SK-N-SH treated with all-trans-retinoic acid at 6 μM for 48 hours (cell line): ENCODE measurements around the gene FAM111A.

ENCODE experiments used
- ARNTL ChIP-seq: fragments of 450-650 bp; formaldehyde crosslinking; IDR thresholded peaks from 2 replicates; pipeline ENCODE4 v1.5.0; 2020; ENCODE audit warnings: low read depth, mild to moderate bottlenecking, moderate library complexity, borderline replicate concordance
- BACH2 ChIP-seq: fragments of 250-450 bp; sonication (Bioruptor Pico); IDR thresholded peaks from 2 replicates; pipeline ENCODE4 v1.9.0; 2021; ENCODE audit warnings: mild to moderate bottlenecking, borderline replicate concordance
- CREB5 ChIP-seq: fragments of 250-450 bp; sonication (Bioruptor Pico); IDR thresholded peaks from 2 replicates; pipeline ENCODE4 v1.5.1; 2020; ENCODE audit warnings: low read depth, mild to moderate bottlenecking, moderate library complexity
- CSRNP3 ChIP-seq: fragments of 250-450 bp; sonication (Bioruptor Pico); IDR thresholded peaks from 2 replicates; pipeline ENCODE4 v1.5.1; 2021; ENCODE audit warnings: mild to moderate bottlenecking, moderate library complexity
- ESRRG ChIP-seq: fragments of 250-450 bp; sonication (Bioruptor Pico); IDR thresholded peaks from 2 replicates; pipeline ENCODE4 v1.6.1; 2021; ENCODE audit warnings: mild to moderate bottlenecking
- RARB ChIP-seq: fragments of 250-450 bp; sonication (Bioruptor Pico); IDR thresholded peaks from 2 replicates; pipeline ENCODE4 v1.8.0; 2021; ENCODE audit warnings: mild to moderate bottlenecking, moderate library complexity
- TCF4 ChIP-seq: fragments of 250-450 bp; sonication (Bioruptor Pico); IDR thresholded peaks from 2 replicates; pipeline ENCODE4 v1.8.0; 2021; ENCODE audit warnings: mild to moderate bottlenecking, moderate library complexity, borderline replicate concordance
- ZFP3 ChIP-seq: fragments of 250-450 bp; sonication (Bioruptor Pico); IDR thresholded peaks from 2 replicates; pipeline ENCODE4 v1.5.0; 2020; ENCODE audit warnings: mild to moderate bottlenecking, moderate library complexity
- ZNF8 ChIP-seq: fragments of 450-650 bp; formaldehyde crosslinking; IDR thresholded peaks from 2 replicates; pipeline ENCODE4 v1.5.0; 2020; ENCODE audit warnings: mild to moderate bottlenecking, moderate library complexity
- TF ChIP-seq, protein P1 (sequence below): fragments of 250-450 bp; sonication (Bioruptor Pico); IDR thresholded peaks from 2 replicates; pipeline ENCODE4 v1.8.0; 2020; ENCODE audit warnings: mild to moderate bottlenecking, moderate library complexity, borderline replicate concordance
- TF ChIP-seq, protein P2 (sequence below): fragments of 250-450 bp; sonication (Bioruptor Pico); IDR thresholded peaks from 2 replicates; pipeline ENCODE4 v1.8.0; 2021; ENCODE audit warnings: low read depth, mild to moderate bottlenecking, moderate library complexity, borderline replicate concordance

- TF ChIP-seq RARB (CRISPR knock-in tag) = no peak
- TF ChIP-seq, protein P1, sequence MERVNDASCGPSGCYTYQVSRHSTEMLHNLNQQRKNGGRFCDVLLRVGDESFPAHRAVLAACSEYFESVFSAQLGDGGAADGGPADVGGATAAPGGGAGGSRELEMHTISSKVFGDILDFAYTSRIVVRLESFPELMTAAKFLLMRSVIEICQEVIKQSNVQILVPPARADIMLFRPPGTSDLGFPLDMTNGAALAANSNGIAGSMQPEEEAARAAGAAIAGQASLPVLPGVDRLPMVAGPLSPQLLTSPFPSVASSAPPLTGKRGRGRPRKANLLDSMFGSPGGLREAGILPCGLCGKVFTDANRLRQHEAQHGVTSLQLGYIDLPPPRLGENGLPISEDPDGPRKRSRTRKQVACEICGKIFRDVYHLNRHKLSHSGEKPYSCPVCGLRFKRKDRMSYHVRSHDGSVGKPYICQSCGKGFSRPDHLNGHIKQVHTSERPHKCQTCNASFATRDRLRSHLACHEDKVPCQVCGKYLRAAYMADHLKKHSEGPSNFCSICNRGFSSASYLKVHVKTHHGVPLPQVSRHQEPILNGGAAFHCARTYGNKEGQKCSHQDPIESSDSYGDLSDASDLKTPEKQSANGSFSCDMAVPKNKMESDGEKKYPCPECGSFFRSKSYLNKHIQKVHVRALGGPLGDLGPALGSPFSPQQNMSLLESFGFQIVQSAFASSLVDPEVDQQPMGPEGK (CRISPR knock-in tag) = no peak
- TF ChIP-seq BACH2 (CRISPR knock-in tag) = no peak
- TF ChIP-seq ZNF8 (CRISPR knock-in tag) = no peak
- TF ChIP-seq ESRRG = no peak
- no peak for TF ChIP-seq ARNTL (CRISPR knock-in tag)
- TF ChIP-seq, protein P2, sequence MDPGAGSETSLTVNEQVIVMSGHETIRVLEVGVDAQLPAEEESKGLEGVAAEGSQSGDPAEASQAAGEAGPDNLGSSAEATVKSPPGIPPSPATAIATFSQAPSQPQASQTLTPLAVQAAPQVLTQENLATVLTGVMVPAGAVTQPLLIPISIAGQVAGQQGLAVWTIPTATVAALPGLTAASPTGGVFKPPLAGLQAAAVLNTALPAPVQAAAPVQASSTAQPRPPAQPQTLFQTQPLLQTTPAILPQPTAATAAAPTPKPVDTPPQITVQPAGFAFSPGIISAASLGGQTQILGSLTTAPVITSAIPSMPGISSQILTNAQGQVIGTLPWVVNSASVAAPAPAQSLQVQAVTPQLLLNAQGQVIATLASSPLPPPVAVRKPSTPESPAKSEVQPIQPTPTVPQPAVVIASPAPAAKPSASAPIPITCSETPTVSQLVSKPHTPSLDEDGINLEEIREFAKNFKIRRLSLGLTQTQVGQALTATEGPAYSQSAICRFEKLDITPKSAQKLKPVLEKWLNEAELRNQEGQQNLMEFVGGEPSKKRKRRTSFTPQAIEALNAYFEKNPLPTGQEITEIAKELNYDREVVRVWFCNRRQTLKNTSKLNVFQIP (CRISPR knock-in tag) = no peak
- no peak for TF ChIP-seq ZFP3 (CRISPR knock-in tag)
- no peak for TF ChIP-seq CSRNP3 (CRISPR knock-in tag)
- TF ChIP-seq TCF4 = no peak
- no peak for TF ChIP-seq CREB5
Measured at GRCh38 chr11:59145534-59145933, 2.9 kb downstream of the FAM111A start.
